H9 (cell line): ENCODE results near the gene KDR. TPM values are rescaled to one million over a fixed set of nuclear protein-coding genes. Genes with fewer than 3 reads are reported as not detected.

Experiments
- DNase-seq: peaks from one replicate; pipeline ENCODE4 v3.0.0-alpha.2; 2017
- H2AFZ ChIP-seq: one replicate; pipeline ENCODE4 v1.6.1; 2013; ENCODE audit warnings: mild to moderate bottlenecking, low read length, control low read depth, moderate library complexity
- H2AK5ac ChIP-seq: 2 replicates; pipeline ENCODE4 v1.6.1; 2013; ENCODE audit warnings: low read length, control low read depth, mixed read lengths; ENCODE audit not compliant: insufficient read length
- H2BK120ac ChIP-seq: one replicate; pipeline ENCODE4 v1.6.1; 2013; ENCODE audit warnings: low read depth, mild to moderate bottlenecking, low read length, control low read depth, inconsistent platforms; ENCODE audit not compliant: poor library complexity, severe bottlenecking
- H2BK12ac ChIP-seq: 2 replicates; pipeline ENCODE4 v1.6.1; 2013; ENCODE audit warnings: low read length, control low read depth, mixed read lengths, low read depth; ENCODE audit not compliant: insufficient read length
- H2BK15ac ChIP-seq: 2 replicates; pipeline ENCODE4 v1.6.1; 2013; ENCODE audit warnings: low read depth, low read length, control low read depth
- H2BK20ac ChIP-seq: one replicate; pipeline ENCODE4 v1.6.1; 2013; ENCODE audit warnings: low read depth, mild to moderate bottlenecking, low read length, control low read depth, inconsistent platforms; ENCODE audit not compliant: poor library complexity, severe bottlenecking
- H2BK5ac ChIP-seq: 2 replicates; pipeline ENCODE4 v1.6.1; 2013; ENCODE audit warnings: low read length, control low read depth, mixed read lengths; ENCODE audit not compliant: insufficient read length
- H3K14ac ChIP-seq: 2 replicates; pipeline ENCODE4 v1.6.1; 2013; ENCODE audit warnings: low read length, control low read depth; ENCODE audit not compliant: insufficient read depth
- H3K18ac ChIP-seq: 2 replicates; pipeline ENCODE4 v1.6.1; 2013; ENCODE audit warnings: low read depth, mild to moderate bottlenecking, mixed read lengths, low read length, control low read depth; ENCODE audit not compliant: insufficient read length
- H3K23ac ChIP-seq: 2 replicates; pipeline ENCODE4 v1.6.1; 2013; ENCODE audit warnings: low read length, control low read depth, mixed read lengths, low read depth; ENCODE audit not compliant: insufficient read length
- H3K23me2 ChIP-seq: 2 replicates; pipeline ENCODE4 v1.6.1; 2013; ENCODE audit warnings: low read depth, mild to moderate bottlenecking, mixed read lengths, low read length, control low read depth; ENCODE audit not compliant: insufficient read length, poor library complexity, severe bottlenecking
- H3K27ac ChIP-seq: 2 replicates; pipeline ENCODE4 v1.5.1; 2013; ENCODE audit warnings: low read length, control low read depth, mixed read lengths, low read depth; ENCODE audit not compliant: insufficient read length
- H3K27me3 ChIP-seq: 2 replicates; pipeline ENCODE4 v1.6.1; 2013; ENCODE audit warnings: low read length, control low read depth, inconsistent platforms; ENCODE audit not compliant: insufficient read depth
- H3K4ac ChIP-seq: 2 replicates; pipeline ENCODE4 v1.6.1; 2013; ENCODE audit warnings: low read depth, mild to moderate bottlenecking, control low read depth, inconsistent platforms, low read length, moderate library complexity
- H3K4me1 ChIP-seq: 2 replicates; pipeline ENCODE4 v1.6.1; 2013; ENCODE audit warnings: low read length, control low read depth, inconsistent platforms; ENCODE audit not compliant: insufficient read depth
- H3K4me2 ChIP-seq: 2 replicates; pipeline ENCODE4 v1.6.1; 2013; ENCODE audit warnings: low read length, control low read depth, mixed read lengths; ENCODE audit not compliant: insufficient read length, insufficient read depth
- H3K56ac ChIP-seq: 2 replicates; pipeline ENCODE4 v1.6.1; 2013; ENCODE audit warnings: low read depth, mild to moderate bottlenecking, mixed read lengths, low read length, control low read depth; ENCODE audit not compliant: insufficient read length
- H3K79me1 ChIP-seq: 2 replicates; pipeline ENCODE4 v1.6.1; 2013; ENCODE audit warnings: low read depth, mild to moderate bottlenecking, moderate library complexity, low read length, control low read depth, inconsistent platforms; ENCODE audit not compliant: insufficient read depth, poor library complexity, severe bottlenecking
- H3K79me2 ChIP-seq: 2 replicates; pipeline ENCODE4 v1.6.1; 2013; ENCODE audit warnings: low read length, control low read depth, inconsistent platforms; ENCODE audit not compliant: insufficient read depth
- H3K9ac ChIP-seq: 2 replicates; pipeline ENCODE4 v1.6.1; 2013; ENCODE audit warnings: low read length, control low read depth, mixed read lengths; ENCODE audit not compliant: insufficient read length; ENCODE audit errors: extremely low read depth
- H3K9me3 ChIP-seq: one replicate; pipeline ENCODE4 v1.6.1; 2013; ENCODE audit warnings: low read depth, low read length, inconsistent platforms; ENCODE audit not compliant: control insufficient read depth
- H3T11ph ChIP-seq: one replicate; pipeline ENCODE4 v1.6.1; 2013; ENCODE audit warnings: mild to moderate bottlenecking, low read length, control low read depth, inconsistent platforms
- H4K20me1 ChIP-seq: one replicate; pipeline ENCODE4 v1.6.1; 2013; ENCODE audit not compliant: control insufficient read depth, insufficient read length, insufficient read depth
- H4K5ac ChIP-seq: 2 replicates; pipeline ENCODE4 v1.6.1; 2013; ENCODE audit warnings: low read depth, mild to moderate bottlenecking, mixed read lengths, low read length, control low read depth; ENCODE audit not compliant: insufficient read length
- H4K8ac ChIP-seq: replicated peaks from 2 replicates; pipeline ENCODE4 v1.6.1; 2013; ENCODE audit warnings: low read length, control low read depth, mixed read lengths, low read depth; ENCODE audit not compliant: insufficient read length
- H4K91ac ChIP-seq: 2 replicates; pipeline ENCODE4 v1.6.1; 2013; ENCODE audit warnings: low read depth, mild to moderate bottlenecking, moderate library complexity, mixed read lengths, low read length, control low read depth; ENCODE audit not compliant: insufficient read length
- H3K27ac Mint-ChIP-seq, 3 experiments: 2 replicates in 2 of 3; 3 replicates in 1 of 3; pipeline ENCODE4 v1.8.0; 2020 to 2021; ENCODE audit warnings: mixed read lengths in 3 of 3, mild to moderate bottlenecking in 1 of 3, moderate library complexity in 1 of 3
- H3K27me3 Mint-ChIP-seq: 2 replicates; pipeline ENCODE4 v1.8.0; 2021; ENCODE audit warnings: low read depth, mild to moderate bottlenecking, moderate library complexity, mixed read lengths
- H3K36me3 Mint-ChIP-seq, 3 experiments: 2 replicates in 2 of 3; 3 replicates in 1 of 3; pipeline ENCODE4 v1.8.0; 2020 to 2021; ENCODE audit warnings: low read depth in 3 of 3, mixed read lengths in 3 of 3; ENCODE audit not compliant: insufficient read depth in 1 of 3
- H3K4me1 Mint-ChIP-seq, 2 experiments: 2 replicates each; pipeline ENCODE4 v1.8.0; 2020; ENCODE audit warnings: mixed read lengths in 2 of 2
- H3K4me3 Mint-ChIP-seq, 2 experiments: 2 replicates in 1 of 2; 3 replicates in 1 of 2; pipeline ENCODE4 v1.8.0; 2020 to 2021; ENCODE audit warnings: mild to moderate bottlenecking in 2 of 2, mixed read lengths in 2 of 2, moderate library complexity in 1 of 2
- H3K9me3 Mint-ChIP-seq, 2 experiments: 2 replicates in 1 of 2; 3 replicates in 1 of 2; pipeline ENCODE4 v1.8.0; 2020; ENCODE audit warnings: mild to moderate bottlenecking in 2 of 2, mixed read lengths in 2 of 2, moderate library complexity in 1 of 2
- WGBS: extraction: QIAGEN DNeasy Blood & Tissue Kit; methylation state at CpG from one replicate; pipeline ENCODE4 v1.1.7; 2013; ENCODE audit warnings: missing lambda C conversion rate, low lambda C conversion rate, mixed read lengths; ENCODE audit not compliant: insufficient read length; ENCODE audit errors: extremely low coverage; 5-methylcytosine and 5-hydroxymethylcytosine counted together
- total RNA-seq: library from RNA; stranded (reverse); gene quantifications from 2 replicates; pipeline ENCODE4 v1.2.1, GENCODE V29; 2021
- TF ChIP-seq, protein P1 (sequence below): fragments of 200-600 bp; sonication (generic); conservative IDR thresholded peaks from 3 replicates; pipeline ENCODE4 v1.8.0; 2021; ENCODE audit warnings: antibody characterized with exemption, mild to moderate bottlenecking

The KDR gene
- total RNA-seq, 1 experiment from 2014 or later: 51.4 TPM

DNA sequence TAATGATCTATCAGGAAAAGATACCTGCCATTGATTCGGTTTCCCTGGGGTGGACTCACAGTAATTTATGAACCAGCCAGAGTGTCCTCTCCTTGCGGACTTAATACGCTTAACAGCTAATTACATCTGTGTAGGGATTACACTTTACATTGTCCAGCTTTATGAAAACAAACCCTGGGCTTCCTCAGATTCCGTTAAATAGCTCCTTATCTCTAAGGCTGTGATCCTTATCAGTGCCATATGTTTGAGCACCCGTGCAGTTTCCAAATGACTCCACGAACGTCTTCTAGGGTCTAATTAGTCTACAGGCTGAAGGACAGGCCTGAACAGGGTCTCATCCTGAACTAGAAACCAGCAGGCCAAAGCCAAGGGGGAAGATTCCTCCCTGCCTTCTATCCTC, 56.9 kb downstream of the KDR start:
- Histone ChIP-seq H3K4me1 (peaks cover 1% of the 10 kb centered on the region; the same call in 1 of the 2 replicates), H3K4ac (no peak overlapping the region), H3K27me3 (no peaks in the 10 kb centered on the region), H2AFZ (no peak overlapping the region), H2AK5ac (no peak overlapping the region), H3K4me2 (no peak overlapping the region), H3K23ac (no peak overlapping the region), H2BK120ac (no peak overlapping the region), H4K8ac (no peak overlapping the region), H3K18ac (no peak overlapping the region), H3K9me3 (no peaks in the 10 kb centered on the region), H2BK20ac (no peak overlapping the region), H2BK5ac (no peak overlapping the region), H3K23me2 (no peaks in the 10 kb centered on the region), H4K91ac (no peak overlapping the region), H3K79me1 (no peaks in the 10 kb centered on the region), H2BK15ac (no peak overlapping the region), H3K9ac (no peak overlapping the region), H4K5ac (no peak overlapping the region), H3K27ac (no peak overlapping the region), H3K14ac (no peak overlapping the region), H3K56ac (no peak overlapping the region), H2BK12ac (no peak overlapping the region), H4K20me1 (no peaks in the 10 kb centered on the region), H3T11ph (no peak overlapping the region), H3K79me2 (no peaks in the 10 kb centered on the region)
- no peaks in the 10 kb centered on the region for H3K27me3 Mint-ChIP-seq
- no peak overlapping the region; a peak in 1 of 5 replicates for H3K4me3 Mint-ChIP-seq
- no CpG with 5 or more reads among the region's 7 CpGs for WGBS
- H3K27ac Mint-ChIP-seq: no peak overlapping the region
- TF ChIP-seq, protein P1, sequence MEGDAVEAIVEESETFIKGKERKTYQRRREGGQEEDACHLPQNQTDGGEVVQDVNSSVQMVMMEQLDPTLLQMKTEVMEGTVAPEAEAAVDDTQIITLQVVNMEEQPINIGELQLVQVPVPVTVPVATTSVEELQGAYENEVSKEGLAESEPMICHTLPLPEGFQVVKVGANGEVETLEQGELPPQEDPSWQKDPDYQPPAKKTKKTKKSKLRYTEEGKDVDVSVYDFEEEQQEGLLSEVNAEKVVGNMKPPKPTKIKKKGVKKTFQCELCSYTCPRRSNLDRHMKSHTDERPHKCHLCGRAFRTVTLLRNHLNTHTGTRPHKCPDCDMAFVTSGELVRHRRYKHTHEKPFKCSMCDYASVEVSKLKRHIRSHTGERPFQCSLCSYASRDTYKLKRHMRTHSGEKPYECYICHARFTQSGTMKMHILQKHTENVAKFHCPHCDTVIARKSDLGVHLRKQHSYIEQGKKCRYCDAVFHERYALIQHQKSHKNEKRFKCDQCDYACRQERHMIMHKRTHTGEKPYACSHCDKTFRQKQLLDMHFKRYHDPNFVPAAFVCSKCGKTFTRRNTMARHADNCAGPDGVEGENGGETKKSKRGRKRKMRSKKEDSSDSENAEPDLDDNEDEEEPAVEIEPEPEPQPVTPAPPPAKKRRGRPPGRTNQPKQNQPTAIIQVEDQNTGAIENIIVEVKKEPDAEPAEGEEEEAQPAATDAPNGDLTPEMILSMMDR: no peak
- H3K36me3 Mint-ChIP-seq: no peaks in the 10 kb centered on the region
- peaks cover 1% of the 10 kb centered on the region in 2 experiments; a peak in 3 of 4 replicates for H3K4me1 Mint-ChIP-seq
- DNase-seq: no peak
- no peaks in the 10 kb centered on the region for H3K9me3 Mint-ChIP-seq
